GM23338 (cell line): ENCODE results near the gene CHCHD3. TPM values are rescaled to one million over a fixed set of nuclear protein-coding genes. Genes with fewer than 3 reads are reported as not detected.

ENCODE experiments used
- ATAC-seq: fragments of 200-7000 bp; cut with Tn5 transposase; 3 replicates; pipeline ENCODE4 v1.9.1; 2020
- DNase-seq: peaks from one replicate; pipeline ENCODE4 v3.0.0-alpha.2; 2015; ENCODE audit warnings: low spot score
- H2AFZ ChIP-seq: fragments of 200-600 bp; sonication (generic); 2 replicates; pipeline ENCODE4 v1.8.0; 2016; ENCODE audit warnings: antibody characterized with exemption, mild to moderate bottlenecking, moderate library complexity
- H3F3A ChIP-seq: fragments of 200-600 bp; sonication (generic); replicated peaks from 2 replicates; pipeline ENCODE4 v1.8.0; 2017; ENCODE audit warnings: antibody characterized with exemption, mixed run types, low read depth
- H3K27ac ChIP-seq: fragments of 200-600 bp; sonication (generic); 2 replicates; pipeline ENCODE4 v1.6.1; 2016; ENCODE audit warnings: low read depth
- H3K27me3 ChIP-seq: fragments of 200-600 bp; sonication (generic); 2 replicates; pipeline ENCODE4 v1.8.0; 2016; ENCODE audit warnings: mild to moderate bottlenecking, mixed run types, moderate library complexity; ENCODE audit not compliant: insufficient read depth
- H3K36me3 ChIP-seq: fragments of 200-600 bp; sonication (generic); 2 replicates; pipeline ENCODE4 v1.8.0; 2016; ENCODE audit warnings: mild to moderate bottlenecking; ENCODE audit not compliant: insufficient read depth
- H3K4me1 ChIP-seq: fragments of 200-600 bp; sonication (generic); 2 replicates; pipeline ENCODE4 v1.8.0; 2016; ENCODE audit warnings: mild to moderate bottlenecking, moderate library complexity; ENCODE audit not compliant: insufficient read depth
- H3K4me2 ChIP-seq: fragments of 200-600 bp; sonication (generic); 2 replicates; pipeline ENCODE4 v1.7.1; 2017; ENCODE audit warnings: mixed run types
- H3K4me3 ChIP-seq: fragments of 200-600 bp; sonication (generic); 2 replicates; pipeline ENCODE4 v1.6.1; 2016; ENCODE audit warnings: mixed run types
- H3K79me2 ChIP-seq: fragments of 200-600 bp; sonication (generic); replicated peaks from 2 replicates; pipeline ENCODE4 v1.8.0; 2017; ENCODE audit warnings: mild to moderate bottlenecking; ENCODE audit not compliant: insufficient read depth
- H3K9me2 ChIP-seq: fragments of 200-600 bp; sonication (generic); 2 replicates; pipeline ENCODE4 v1.8.0; 2017; ENCODE audit not compliant: insufficient read depth
- H4K20me1 ChIP-seq: fragments of 200-600 bp; sonication (generic); replicated peaks from 2 replicates; pipeline ENCODE4 v1.8.0; 2017; ENCODE audit warnings: mild to moderate bottlenecking; ENCODE audit not compliant: insufficient read depth
- H3K27ac Mint-ChIP-seq: 2 replicates; pipeline ENCODE4 v1.8.0; 2020; ENCODE audit warnings: inconsistent platforms, mild to moderate bottlenecking, moderate library complexity, mixed read lengths
- H3K27me3 Mint-ChIP-seq: 3 replicates; pipeline ENCODE4 v1.8.0; 2022; ENCODE audit warnings: low read depth, mild to moderate bottlenecking, moderate library complexity, mixed read lengths, inconsistent platforms; ENCODE audit not compliant: insufficient read depth, poor library complexity
- H3K36me3 Mint-ChIP-seq: 3 replicates; pipeline ENCODE4 v1.8.0; 2021; ENCODE audit warnings: low read depth, mild to moderate bottlenecking, inconsistent platforms, moderate library complexity, mixed read lengths
- H3K4me1 Mint-ChIP-seq: 3 replicates; pipeline ENCODE4 v1.8.0; 2020; ENCODE audit warnings: mild to moderate bottlenecking, inconsistent platforms, mixed read lengths
- H3K4me3 Mint-ChIP-seq: 3 replicates; pipeline ENCODE4 v1.8.0; 2021; ENCODE audit warnings: moderate library complexity, mild to moderate bottlenecking, inconsistent platforms, mixed read lengths
- H3K9me3 Mint-ChIP-seq: 3 replicates; pipeline ENCODE4 v1.8.0; 2020; ENCODE audit warnings: moderate library complexity, mild to moderate bottlenecking, inconsistent platforms, mixed read lengths
- CREB1 ChIP-seq: fragments of 250-450 bp; sonication (Bioruptor Pico); IDR thresholded peaks from 2 replicates; pipeline ENCODE4 v1.5.0; 2020; ENCODE audit warnings: low read depth, mild to moderate bottlenecking, moderate library complexity
- EZH2 ChIP-seq: fragments of 200-600 bp; sonication (generic); IDR thresholded peaks from one replicate; pipeline ENCODE4 v1.8.0; 2017; ENCODE audit warnings: antibody characterized with exemption, mild to moderate bottlenecking, low read depth; ENCODE audit not compliant: unreplicated experiment
- JUNB ChIP-seq: IDR thresholded peaks from one replicate; pipeline ENCODE4 v1.6.1; 2016; ENCODE audit warnings: antibody characterized with exemption; ENCODE audit not compliant: unreplicated experiment
- STAT1 ChIP-seq: IDR thresholded peaks from one replicate; pipeline ENCODE4 v1.6.1; 2016; ENCODE audit warnings: antibody characterized with exemption; ENCODE audit not compliant: unreplicated experiment
- ZNF331 ChIP-seq: fragments of 250-450 bp; sonication (Bioruptor Pico); IDR thresholded peaks from 2 replicates; pipeline ENCODE4 v1.5.0; 2020; ENCODE audit warnings: low read depth, mild to moderate bottlenecking, moderate library complexity
- ZNF462 ChIP-seq: fragments of 250-450 bp; sonication (Bioruptor Pico); IDR thresholded peaks from 2 replicates; pipeline ENCODE4 v1.5.0; 2020; ENCODE audit warnings: mild to moderate bottlenecking, moderate library complexity
- polyA plus RNA-seq: library from polyadenylated mRNA; unstranded; fragments of >200 nt; fragmentation: Nextera tagmentation; extraction: Ambion mirVana; gene quantifications from 2 replicates; pipeline ENCODE4 v1.2.1, GENCODE V29; 2016
- total RNA-seq: library from RNA; depleted of rRNA; stranded (reverse); fragments of >200 nt; shearing (Covaris generic); gene quantifications from 2 replicates; pipeline ENCODE4 v1.2.3, GENCODE V29; 2014
- TF ChIP-seq, protein P1 (sequence below): IDR thresholded peaks from 2 replicates; pipeline ENCODE4 v1.6.1; 2016; ENCODE audit warnings: antibody characterized with exemption
- TF ChIP-seq, protein P2 (sequence below), 2 experiments: fragments of 200-600 bp in 1 of 2; sonication (generic) in 1 of 2; conservative IDR thresholded peaks; 2 replicates each; pipeline versions ENCODE4 v1.5.1 to v1.6.1; 2016 to 2017; ENCODE audit warnings: antibody characterized with exemption in 2 of 2, low read depth in 2 of 2, mild to moderate bottlenecking in 2 of 2, moderate library complexity in 1 of 2

Gene CHCHD3
- total and polyA plus RNA-seq, 2 experiments from 2014 or later = 107 to 131 TPM

DNA sequence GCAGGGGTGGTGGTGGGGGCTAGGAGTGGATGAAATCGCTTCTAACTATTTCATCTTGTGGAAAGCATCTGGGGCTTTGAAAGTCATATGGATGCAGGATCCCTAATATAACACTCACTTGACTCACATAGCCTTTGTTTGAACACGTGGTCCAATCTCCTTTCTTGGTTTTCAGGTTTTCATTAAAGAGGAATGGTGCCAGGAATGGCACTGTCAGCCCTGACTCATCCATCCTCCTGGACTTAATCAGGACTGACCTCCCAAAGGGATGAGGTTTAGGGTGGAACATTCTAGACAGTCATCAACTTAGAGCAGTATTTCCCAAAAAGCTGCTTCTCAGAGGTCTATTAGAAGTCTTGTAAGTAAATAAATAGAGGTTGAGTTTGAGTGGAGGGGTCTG is 343.6 kb downstream of the CHCHD3 start:
- Histone ChIP-seq H3K27ac (no peak overlapping the region), H3K9me2 (no peaks in the 10 kb centered on the region), H3K79me2 (no peaks in the 10 kb centered on the region), H3K27me3 (no peaks in the 10 kb centered on the region), H3F3A (no peaks in the 10 kb centered on the region), H3K36me3 (no peaks in the 10 kb centered on the region), H2AFZ (no peak overlapping the region), H3K4me1 (no peaks in the 10 kb centered on the region), H4K20me1 (no peaks in the 10 kb centered on the region), H3K4me3 (no peak overlapping the region), H3K4me2 (no peak overlapping the region)
- Mint-ChIP-seq H3K27me3 (peaks cover 3% of the 10 kb centered on the region), H3K9me3 (peaks cover 3% of the 10 kb centered on the region; the same call in 2 of the 3 replicates), H3K27ac (no peak overlapping the region), H3K4me3 (no peak overlapping the region), H3K4me1 (no peaks in the 10 kb centered on the region; the same call in 1 of the 3 replicates), H3K36me3 (no peaks in the 10 kb centered on the region)
- no peak for DNase-seq
- ATAC-seq = no peak
- no peak for TF ChIP-seq JUNB
- TF ChIP-seq EZH2 = no peak
- TF ChIP-seq CREB1 (CRISPR knock-in tag) = no peak
- no peak for TF ChIP-seq ZNF462
- TF ChIP-seq, protein P1, sequence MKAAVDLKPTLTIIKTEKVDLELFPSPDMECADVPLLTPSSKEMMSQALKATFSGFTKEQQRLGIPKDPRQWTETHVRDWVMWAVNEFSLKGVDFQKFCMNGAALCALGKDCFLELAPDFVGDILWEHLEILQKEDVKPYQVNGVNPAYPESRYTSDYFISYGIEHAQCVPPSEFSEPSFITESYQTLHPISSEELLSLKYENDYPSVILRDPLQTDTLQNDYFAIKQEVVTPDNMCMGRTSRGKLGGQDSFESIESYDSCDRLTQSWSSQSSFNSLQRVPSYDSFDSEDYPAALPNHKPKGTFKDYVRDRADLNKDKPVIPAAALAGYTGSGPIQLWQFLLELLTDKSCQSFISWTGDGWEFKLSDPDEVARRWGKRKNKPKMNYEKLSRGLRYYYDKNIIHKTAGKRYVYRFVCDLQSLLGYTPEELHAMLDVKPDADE = no peak
- no peak for TF ChIP-seq STAT1
- TF ChIP-seq, protein P2, sequence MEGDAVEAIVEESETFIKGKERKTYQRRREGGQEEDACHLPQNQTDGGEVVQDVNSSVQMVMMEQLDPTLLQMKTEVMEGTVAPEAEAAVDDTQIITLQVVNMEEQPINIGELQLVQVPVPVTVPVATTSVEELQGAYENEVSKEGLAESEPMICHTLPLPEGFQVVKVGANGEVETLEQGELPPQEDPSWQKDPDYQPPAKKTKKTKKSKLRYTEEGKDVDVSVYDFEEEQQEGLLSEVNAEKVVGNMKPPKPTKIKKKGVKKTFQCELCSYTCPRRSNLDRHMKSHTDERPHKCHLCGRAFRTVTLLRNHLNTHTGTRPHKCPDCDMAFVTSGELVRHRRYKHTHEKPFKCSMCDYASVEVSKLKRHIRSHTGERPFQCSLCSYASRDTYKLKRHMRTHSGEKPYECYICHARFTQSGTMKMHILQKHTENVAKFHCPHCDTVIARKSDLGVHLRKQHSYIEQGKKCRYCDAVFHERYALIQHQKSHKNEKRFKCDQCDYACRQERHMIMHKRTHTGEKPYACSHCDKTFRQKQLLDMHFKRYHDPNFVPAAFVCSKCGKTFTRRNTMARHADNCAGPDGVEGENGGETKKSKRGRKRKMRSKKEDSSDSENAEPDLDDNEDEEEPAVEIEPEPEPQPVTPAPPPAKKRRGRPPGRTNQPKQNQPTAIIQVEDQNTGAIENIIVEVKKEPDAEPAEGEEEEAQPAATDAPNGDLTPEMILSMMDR (conservative IDR thresholded peaks at IDR 0.05; ENCODE audit: low read depth in 2 of 2) = no peak
- TF ChIP-seq ZNF331 (CRISPR knock-in tag) = no peak
